Stimulated activated CD4-positive, alpha-beta T cell treated with anti-CD3 and anti-CD28 coated beads, Interleukin-12 subunit alpha, Interleukin-12 subunit beta, amount 100 ng/mL, for 4 hours (primary cell): ENCODE data around the gene DLX3.

ENCODE experiments used
- DNase-seq: peaks from one replicate; pipeline ENCODE4 v3.0.0-alpha.2; 2020

DLX3 gene

DNA sequence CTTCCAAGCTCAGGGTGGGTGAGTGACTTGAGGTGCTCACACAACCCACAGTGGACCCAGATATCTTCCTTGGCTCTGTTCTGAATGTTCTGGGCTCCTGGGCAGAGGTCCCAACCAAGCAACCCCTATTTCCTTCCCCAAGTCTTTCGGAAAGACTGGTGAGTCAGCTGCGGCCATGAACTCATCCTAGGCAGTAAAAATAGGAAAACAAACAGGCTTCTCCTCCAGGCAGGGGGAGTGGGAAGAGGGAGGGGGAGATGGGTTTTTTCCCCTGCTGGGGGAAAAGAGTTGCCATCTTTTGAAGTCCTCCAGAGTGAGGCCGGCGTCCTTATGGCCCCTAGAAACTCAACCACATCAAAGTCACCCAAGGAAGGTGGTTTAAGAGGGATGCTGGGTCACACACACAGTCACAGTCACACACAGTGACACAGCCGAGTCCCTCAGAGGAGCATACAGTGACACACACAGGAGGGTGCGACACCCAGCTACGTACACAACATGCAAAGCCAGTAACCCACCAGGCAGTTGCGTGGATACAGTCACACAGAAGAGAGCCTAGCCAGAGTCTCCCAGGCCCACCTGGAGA, 42.0 kb downstream of the DLX3 start:
- no peak for DNase-seq

DNA sequence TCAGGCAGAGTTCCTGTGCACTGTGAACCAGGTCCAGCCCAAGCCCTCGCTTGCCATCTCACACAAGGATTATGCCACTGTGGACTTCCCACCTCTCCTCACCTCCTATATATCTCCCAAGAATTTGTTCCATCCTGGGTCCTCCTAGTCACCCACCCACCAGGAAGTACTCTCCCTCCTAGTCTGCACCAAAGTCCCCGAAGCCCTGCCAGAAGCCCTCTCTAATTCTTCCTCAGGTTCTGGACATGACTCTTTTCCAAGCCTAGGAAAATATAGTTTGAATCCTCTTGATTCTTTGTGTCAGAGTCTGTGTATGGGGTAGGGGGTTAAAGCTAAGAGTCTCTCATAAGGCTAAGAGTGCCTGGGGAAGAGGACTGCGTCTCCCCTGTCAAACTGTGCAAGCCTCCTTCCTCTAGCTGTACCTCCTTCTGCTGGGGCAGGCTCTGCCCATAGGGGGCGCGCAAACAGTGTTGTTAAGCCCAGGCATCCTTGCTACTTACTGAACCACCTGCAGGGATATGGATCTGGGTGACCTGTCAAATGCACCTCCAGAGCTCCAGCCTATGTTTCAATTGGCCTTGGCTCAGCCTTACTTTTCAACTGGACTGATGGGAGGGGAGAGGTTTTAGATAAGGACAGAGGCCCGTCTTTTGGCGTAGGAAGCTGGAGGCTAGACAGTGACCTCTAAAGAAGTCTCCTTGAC, 42.7 kb downstream of the DLX3 start:
- peak; percentile 79 for DNase-seq

DNA sequence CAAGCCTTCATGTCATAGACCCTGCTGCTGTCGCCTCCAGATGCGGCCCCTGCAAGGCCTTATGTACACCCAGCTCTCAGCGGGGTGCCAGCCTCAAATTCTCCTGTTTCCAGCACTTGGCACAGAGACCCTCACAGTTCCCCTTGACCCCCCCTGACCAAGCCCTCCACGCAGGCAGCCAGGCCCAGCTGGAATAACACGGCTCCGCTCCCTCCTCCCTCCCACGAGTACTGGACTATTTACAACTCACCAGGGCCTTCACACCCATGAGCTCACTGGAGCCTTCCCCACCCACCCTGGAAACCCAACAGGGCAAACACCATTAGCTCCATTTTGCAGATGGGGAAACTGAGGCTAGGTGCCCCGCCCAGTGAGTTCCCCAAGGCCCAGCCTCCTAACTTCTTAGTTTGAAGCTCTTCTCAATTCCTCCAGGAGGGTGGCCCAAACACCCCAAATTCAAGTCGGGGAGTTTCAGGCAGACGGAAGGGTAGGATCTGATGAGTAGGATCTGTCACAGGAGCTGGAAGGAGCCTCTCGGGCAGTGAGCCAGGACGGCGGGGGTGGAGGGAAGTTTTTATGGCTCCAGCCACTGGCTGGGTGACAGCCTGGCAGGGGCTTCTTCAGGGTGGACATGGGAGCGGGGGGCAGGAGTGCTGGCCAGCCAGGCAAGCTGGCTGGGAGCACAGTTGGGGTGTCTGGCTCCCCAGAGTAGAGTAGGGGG, 43.5 kb downstream of the DLX3 start:
- DNase-seq: no peak

GRCh38 chr17:49949634-49950033, 45.4 kb downstream of the DLX3 start:
- DNase-seq: no peak

DNA sequence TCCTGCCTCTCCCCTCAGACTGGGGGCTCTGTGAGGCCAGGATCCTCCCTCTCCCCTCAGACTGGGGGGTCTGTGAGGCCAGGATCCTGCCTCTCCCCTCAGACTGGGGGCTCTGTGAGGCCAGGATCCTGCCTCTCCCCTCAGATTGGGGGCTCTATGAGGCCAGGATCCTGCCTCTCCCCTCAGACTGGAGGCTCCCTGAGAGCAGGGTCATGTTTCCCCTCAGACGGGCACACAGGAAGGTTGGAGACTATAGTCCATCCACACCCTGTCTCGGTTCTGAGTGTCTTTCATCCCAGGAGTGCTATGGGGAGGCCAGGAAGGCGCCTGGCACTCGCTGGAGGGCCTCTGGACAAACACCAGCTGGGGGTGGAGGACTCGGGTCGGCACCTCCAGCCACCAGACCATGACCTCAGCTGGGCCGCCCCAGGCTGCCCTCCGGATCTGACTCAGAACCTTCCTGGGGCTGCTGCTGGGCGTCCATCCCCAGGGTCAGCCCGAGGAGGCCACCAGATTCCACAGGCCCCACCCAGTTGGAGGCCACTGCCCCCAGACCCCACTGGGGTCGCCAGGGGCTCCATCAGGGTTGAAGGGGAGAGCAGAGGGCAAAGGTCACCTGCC, 48.0 kb downstream of the DLX3 start:
- no peak for DNase-seq

DNA sequence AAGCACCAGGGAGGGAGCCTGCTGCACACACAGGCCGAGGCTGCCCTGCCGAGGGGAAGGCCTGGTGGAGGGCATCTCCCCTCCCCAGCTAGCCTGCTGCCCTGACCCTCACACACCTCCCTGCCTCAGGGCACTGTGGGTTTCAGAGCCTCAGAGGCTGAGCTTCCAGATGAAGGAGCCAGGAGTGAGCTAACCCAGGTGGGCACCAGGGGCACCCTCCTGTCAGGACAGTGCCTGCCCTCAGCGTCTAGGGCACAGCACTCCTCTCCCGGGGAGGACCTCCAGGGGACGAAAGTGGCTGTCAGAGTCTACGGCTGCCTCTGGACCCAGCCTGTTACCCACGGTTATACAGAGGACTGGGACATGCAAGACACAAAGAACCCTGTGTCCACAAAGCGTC, 48.8 kb downstream of the DLX3 start:
- DNase-seq: no peak

DNA sequence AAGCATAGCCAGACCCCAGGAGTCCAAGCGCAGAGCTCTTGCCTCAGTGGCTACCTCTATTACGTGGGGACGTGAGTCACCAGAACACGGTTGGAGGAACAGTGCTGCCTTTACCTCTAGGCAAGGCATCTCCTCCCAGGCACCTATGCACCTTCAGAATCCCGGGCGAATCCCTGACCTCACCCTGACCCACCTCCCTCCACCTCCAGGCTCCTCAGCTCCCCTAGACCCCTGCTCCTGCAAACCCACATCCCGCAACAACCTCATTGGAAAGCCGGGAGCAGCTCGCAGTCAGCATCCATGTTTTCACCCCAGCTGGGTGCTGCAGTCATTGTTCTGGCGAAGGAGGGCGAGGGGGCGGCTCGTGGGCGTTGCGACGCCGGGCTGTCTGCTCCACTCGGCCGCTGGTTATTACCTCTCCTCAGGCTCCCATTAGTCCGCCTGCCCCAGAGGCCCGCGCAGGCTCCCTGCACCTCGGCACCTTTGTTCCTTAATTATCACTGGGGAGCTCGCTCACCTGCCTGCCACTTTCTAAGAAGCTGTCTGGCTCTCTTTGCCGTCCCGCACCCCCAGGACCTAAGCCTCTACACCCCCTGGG, 50.7 kb downstream of the DLX3 start:
- DNase-seq: no peak

DNA sequence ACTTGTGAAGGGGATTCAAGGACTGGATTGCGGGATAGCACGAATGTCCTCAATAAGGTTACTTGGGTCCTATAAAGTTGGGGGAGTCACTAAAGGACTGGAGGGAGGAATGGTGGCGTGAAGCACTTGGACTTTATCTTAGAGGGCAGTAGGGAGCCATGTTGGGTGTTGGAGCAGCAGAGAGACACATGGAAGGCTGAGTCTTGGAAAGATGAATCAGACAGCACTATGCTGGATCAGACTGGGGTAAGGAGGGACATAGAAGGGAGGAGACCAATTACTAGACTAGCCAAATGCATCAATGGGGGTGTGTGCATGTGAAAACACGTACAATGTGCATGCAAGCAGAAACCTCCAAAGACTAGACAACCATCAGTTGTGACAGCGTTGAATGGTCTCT, 52.1 kb downstream of the DLX3 start:
- DNase-seq: no peak

DNA sequence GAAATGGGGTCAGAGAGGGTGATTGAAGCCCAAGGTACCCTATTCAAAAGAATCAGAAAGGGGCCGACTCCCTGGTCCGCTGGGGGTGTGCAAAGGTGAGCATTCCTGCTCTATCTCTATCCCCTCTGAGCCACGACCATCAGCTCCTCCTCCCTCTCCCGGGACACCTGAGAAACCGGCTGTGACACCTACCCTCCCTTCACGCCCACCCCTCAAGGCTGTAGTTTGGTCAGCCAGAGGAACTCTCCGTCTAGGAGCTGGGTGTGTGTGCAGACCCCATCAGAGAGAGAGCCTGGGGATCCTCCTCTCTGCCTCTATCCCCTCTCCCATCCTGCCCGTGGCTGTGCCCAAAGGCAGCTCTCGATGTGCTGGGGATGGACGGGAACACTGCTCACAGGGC, 53.6 kb downstream of the DLX3 start:
- DNase-seq: no peak
